ENCODE results near the gene CCNF. TPM values are rescaled to one million over a fixed set of nuclear protein-coding genes. Genes with fewer than 3 reads are reported as not detected.

The CCNF gene
- total RNA-seq, 2 donors from 2014 or later, result 50.8 to 58.9 TPM

DNA sequence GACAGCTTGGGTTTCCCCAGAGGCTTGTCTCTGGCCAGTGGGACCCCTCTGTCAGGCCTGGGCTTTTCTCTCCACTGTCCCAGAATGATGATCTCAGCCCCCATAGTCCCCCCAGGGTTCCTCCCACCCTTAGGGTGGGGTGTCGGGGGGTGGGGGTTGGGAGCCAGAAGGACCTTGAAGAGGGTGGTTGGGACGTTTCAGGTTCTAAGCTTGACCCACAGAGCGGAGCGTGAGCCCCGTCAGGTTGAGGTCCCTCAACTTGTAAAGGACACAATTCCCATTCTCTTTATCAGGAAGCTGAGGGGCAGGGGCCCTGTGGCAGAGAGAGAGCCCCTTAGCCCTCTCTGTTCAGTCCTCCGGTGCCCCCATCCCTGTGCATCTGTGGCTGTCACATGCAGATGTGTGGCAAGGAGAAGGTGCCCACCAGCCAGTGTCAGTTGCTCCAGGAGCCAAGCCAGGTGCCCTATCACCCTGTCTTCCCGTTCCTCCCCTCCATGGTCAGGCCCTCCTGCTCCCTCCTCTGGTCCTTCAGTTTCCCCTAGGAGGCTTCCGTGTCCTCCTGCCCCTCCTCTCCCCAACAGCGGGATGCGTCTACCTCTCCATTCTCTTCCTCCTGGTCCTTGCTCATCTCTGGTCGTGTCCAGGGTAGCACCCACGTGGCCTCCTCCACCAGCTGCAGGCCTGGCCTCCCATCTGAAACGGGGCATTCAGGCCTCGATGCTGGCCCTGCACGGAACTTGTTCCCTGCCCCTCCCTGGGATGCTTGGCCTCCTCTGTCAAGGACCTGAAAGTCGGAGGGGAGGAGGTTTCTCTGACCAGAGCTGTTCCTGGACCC is 40.4 kb downstream of the CCNF start:
- peaks cover 40% of the 10 kb centered on the region for H3K27me3 Mint-ChIP-seq (ENCODE audit: insufficient read depth)
- peaks cover 32% of the 10 kb centered on the region for H3K27me3 ChIP-seq (ENCODE audit: control insufficient read depth, insufficient read depth, low read length, poor library complexity, severe bottlenecking)
- no peaks in the 10 kb centered on the region for H3K36me3 Mint-ChIP-seq (ENCODE audit: low read depth)
- DNase-seq, result no peak
- peaks cover 6% of the 10 kb centered on the region for H3K4me1 Mint-ChIP-seq
- H3K36me3 ChIP-seq (ENCODE audit: control insufficient read depth, insufficient read depth, low read length), result no peaks in the 10 kb centered on the region
- no peaks in the 10 kb centered on the region for H3K9me3 Mint-ChIP-seq
- 84 to 89% methylated on average over 10 to 16 of the region's 16 CpGs for WGBS, 2 experiments (ENCODE audit: insufficient coverage in 1 of 2, insufficient read length in 1 of 2)
- no peaks in the 10 kb centered on the region for H3K9me3 ChIP-seq (ENCODE audit: control insufficient read depth, low read length)
- H3K4me3 Mint-ChIP-seq, result no peak overlapping the region
- H3K4me3 ChIP-seq (ENCODE audit: low read length), result no peak overlapping the region
- no peak overlapping the region for H3K27ac ChIP-seq (ENCODE audit: low read depth, low read length)
- H3K9ac ChIP-seq (ENCODE audit: extremely low read depth, low read length, poor library complexity, severe bottlenecking), result no peak overlapping the region
- TF ChIP-seq, protein P1, sequence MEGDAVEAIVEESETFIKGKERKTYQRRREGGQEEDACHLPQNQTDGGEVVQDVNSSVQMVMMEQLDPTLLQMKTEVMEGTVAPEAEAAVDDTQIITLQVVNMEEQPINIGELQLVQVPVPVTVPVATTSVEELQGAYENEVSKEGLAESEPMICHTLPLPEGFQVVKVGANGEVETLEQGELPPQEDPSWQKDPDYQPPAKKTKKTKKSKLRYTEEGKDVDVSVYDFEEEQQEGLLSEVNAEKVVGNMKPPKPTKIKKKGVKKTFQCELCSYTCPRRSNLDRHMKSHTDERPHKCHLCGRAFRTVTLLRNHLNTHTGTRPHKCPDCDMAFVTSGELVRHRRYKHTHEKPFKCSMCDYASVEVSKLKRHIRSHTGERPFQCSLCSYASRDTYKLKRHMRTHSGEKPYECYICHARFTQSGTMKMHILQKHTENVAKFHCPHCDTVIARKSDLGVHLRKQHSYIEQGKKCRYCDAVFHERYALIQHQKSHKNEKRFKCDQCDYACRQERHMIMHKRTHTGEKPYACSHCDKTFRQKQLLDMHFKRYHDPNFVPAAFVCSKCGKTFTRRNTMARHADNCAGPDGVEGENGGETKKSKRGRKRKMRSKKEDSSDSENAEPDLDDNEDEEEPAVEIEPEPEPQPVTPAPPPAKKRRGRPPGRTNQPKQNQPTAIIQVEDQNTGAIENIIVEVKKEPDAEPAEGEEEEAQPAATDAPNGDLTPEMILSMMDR (conservative IDR thresholded peaks at IDR 0.05), result no peak
- H3K27ac Mint-ChIP-seq, result no peak overlapping the region
- H3K4me1 ChIP-seq (ENCODE audit: control insufficient read depth, insufficient read depth, low read length), result peaks cover 11% of the 10 kb centered on the region

DNA sequence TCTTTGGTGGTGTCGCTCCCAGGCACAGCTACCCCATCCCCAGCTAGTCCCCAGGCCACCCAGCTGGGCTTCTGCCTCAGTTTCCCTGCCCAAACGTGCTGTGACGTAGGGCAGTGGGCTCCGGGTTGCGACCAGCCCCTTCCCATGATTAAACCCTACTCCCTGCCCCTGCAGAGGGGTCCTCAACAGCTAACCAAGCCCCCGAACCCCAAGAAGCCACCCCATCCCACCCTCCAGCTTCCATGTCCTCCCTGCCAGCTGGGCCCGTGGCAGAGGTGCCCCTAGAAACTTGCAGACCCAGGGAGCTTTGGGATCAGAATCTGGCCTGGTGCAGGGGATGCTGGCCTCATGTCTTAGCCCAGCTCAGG is 41.0 kb downstream of the CCNF start:
- Mint-ChIP-seq H3K27me3 (ENCODE audit: insufficient read depth) (peaks cover 40% of the 10 kb centered on the region), H3K9me3 (no peaks in the 10 kb centered on the region), H3K4me1 (peaks cover 6% of the 10 kb centered on the region), H3K27ac (no peak overlapping the region), H3K36me3 (ENCODE audit: low read depth) (no peaks in the 10 kb centered on the region), H3K4me3 (no peak overlapping the region)
- Histone ChIP-seq H3K9me3 (ENCODE audit: control insufficient read depth, low read length) (no peaks in the 10 kb centered on the region), H3K36me3 (ENCODE audit: control insufficient read depth, insufficient read depth, low read length) (no peaks in the 10 kb centered on the region), H3K4me3 (ENCODE audit: low read length) (no peak overlapping the region), H3K27me3 (ENCODE audit: control insufficient read depth, insufficient read depth, low read length, poor library complexity, severe bottlenecking) (peaks cover 32% of the 10 kb centered on the region), H3K9ac (ENCODE audit: extremely low read depth, low read length, poor library complexity, severe bottlenecking) (no peak overlapping the region), H3K27ac (ENCODE audit: low read depth, low read length) (no peak overlapping the region), H3K4me1 (ENCODE audit: control insufficient read depth, insufficient read depth, low read length) (peaks cover 11% of the 10 kb centered on the region)
- no peak for DNase-seq
- whole genome bisulfite sequencing, 2 experiments (ENCODE audit: insufficient coverage in 1 of 2, insufficient read length in 1 of 2), result 90% methylated on average over 6 to 7 of the region's 7 CpGs
- TF ChIP-seq, protein P1 (conservative IDR thresholded peaks at IDR 0.05), result no peak

GRCh38 chr16:2470603-2471015 is 41.4 kb downstream of the CCNF start:
- no peaks in the 10 kb centered on the region for H3K9me3 Mint-ChIP-seq
- Histone ChIP-seq H3K9me3 (ENCODE audit: control insufficient read depth, low read length) (no peaks in the 10 kb centered on the region), H3K27me3 (ENCODE audit: control insufficient read depth, insufficient read depth, low read length, poor library complexity, severe bottlenecking) (peaks cover 32% of the 10 kb centered on the region), H3K27ac (ENCODE audit: low read depth, low read length) (no peak overlapping the region), H3K9ac (ENCODE audit: extremely low read depth, low read length, poor library complexity, severe bottlenecking) (no peak overlapping the region), H3K4me1 (ENCODE audit: control insufficient read depth, insufficient read depth, low read length) (peaks cover 11% of the 10 kb centered on the region), H3K36me3 (ENCODE audit: control insufficient read depth, insufficient read depth, low read length) (no peaks in the 10 kb centered on the region), H3K4me3 (ENCODE audit: low read length) (no peak overlapping the region)
- peaks cover 6% of the 10 kb centered on the region for H3K4me1 Mint-ChIP-seq
- WGBS, 2 experiments (ENCODE audit: insufficient coverage in 1 of 2, insufficient read length in 1 of 2), result 60 to 62% methylated on average over 7 to 9 of the region's 9 CpGs
- H3K36me3 Mint-ChIP-seq (ENCODE audit: low read depth), result no peaks in the 10 kb centered on the region
- no peak overlapping the region for H3K4me3 Mint-ChIP-seq
- DNase-seq, result peak; percentile 68
- H3K27ac Mint-ChIP-seq, result no peak overlapping the region
- TF ChIP-seq, protein P1 (conservative IDR thresholded peaks at IDR 0.05), result no peak
- peaks cover 40% of the 10 kb centered on the region for H3K27me3 Mint-ChIP-seq (ENCODE audit: insufficient read depth)

Data from endodermal cell (in vitro differentiated cells).